ENCODE results near the gene PTPRN2. TPM values are rescaled to one million over a fixed set of nuclear protein-coding genes. Genes with fewer than 3 reads are reported as not detected.

PTPRN2 gene
- total and polyA plus RNA-seq, 2 donors (not counting 3 experiments of a cell fraction or from before 2014, with no cell fraction given), result 0.62 to 0.88 TPM

DNA sequence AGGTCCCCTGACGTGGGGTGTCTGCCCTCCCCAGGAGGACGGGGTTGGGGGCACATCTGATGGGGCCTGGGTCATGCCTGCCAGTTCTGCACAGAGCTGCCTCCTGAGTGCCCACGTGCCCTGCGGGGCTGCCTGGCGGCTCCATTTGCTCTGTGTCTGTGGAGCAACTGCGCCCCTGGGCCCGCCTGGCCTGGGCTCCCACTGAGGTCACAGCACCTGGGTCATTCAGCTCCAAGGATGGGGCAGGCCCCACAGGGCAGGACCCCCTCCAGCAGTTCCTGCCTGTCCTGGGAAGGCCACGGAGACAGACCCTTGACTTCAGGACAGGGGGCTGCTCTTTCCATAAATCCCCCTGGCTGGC is 590.6 kb downstream of the PTPRN2 start:
- Histone ChIP-seq H3K9ac (replicated peaks; ENCODE audit: extremely low read depth, insufficient read depth, low read length) (no peak overlapping the region), H3K79me2 (ENCODE audit: control insufficient read depth, insufficient read depth, low read length) (no peaks in the 10 kb centered on the region), H3K27ac (ENCODE audit: insufficient read depth, low read depth, low read length) (no peak overlapping the region), H4K20me1 (replicated peaks; ENCODE audit: control insufficient read depth, extremely low read depth, insufficient read depth, low read length) (no peaks in the 10 kb centered on the region), H3K9me1 (replicated peaks; ENCODE audit: control insufficient read depth, extremely low read depth, insufficient read depth, low read length) (no peaks in the 10 kb centered on the region), H3K9me3 (replicated peaks; ENCODE audit: control insufficient read depth, insufficient read depth, low read length) (peaks cover 7% of the 10 kb centered on the region), H3K36me3 (ENCODE audit: control insufficient read depth in 2 of 2, extremely low read depth in 1 of 2, insufficient read depth in 2 of 2, low read length in 2 of 2) (no peaks in the 10 kb centered on the region), H2AFZ (ENCODE audit: low read depth, low read length) (no peak overlapping the region), H3K27me3 (ENCODE audit: control insufficient read depth in 2 of 2, insufficient read depth in 2 of 2, low read length in 2 of 2) (no peaks in the 10 kb centered on the region), H3K4me3 (replicated peaks in 1 of 3; ENCODE audit: insufficient read depth in 1 of 3, low read depth in 1 of 3, low read length in 3 of 3) (no peak overlapping the region), H3K4me1 (ENCODE audit: control insufficient read depth, extremely low read depth, insufficient read depth, low read length) (no peaks in the 10 kb centered on the region), H3K4me2 (ENCODE audit: insufficient read depth, low read length) (no peak overlapping the region)
- POLR2A ChIA-PET, result no interaction called here
- no peak for TF ChIP-seq POLR2AphosphoS5 (IDR thresholded peaks at IDR 0.05; ENCODE audit: insufficient read depth, low read depth, low read length)
- no peak for TF ChIP-seq MAX (IDR thresholded peaks at IDR 0.05; ENCODE audit: insufficient read depth, insufficient read length)
- no peak for TF ChIP-seq FOS (IDR thresholded peaks at IDR 0.05; ENCODE audit: borderline replicate concordance, insufficient read depth, low read length)
- TF ChIP-seq GATA2 (IDR thresholded peaks at IDR 0.05; ENCODE audit: insufficient read depth, insufficient read length, low read depth, low read length), result no peak
- no peak for TF ChIP-seq POLR2A (IDR thresholded peaks at IDR 0.05; ENCODE audit: low read depth, low read length)
- no peak for TF ChIP-seq MYC (IDR thresholded peaks at IDR 0.05; ENCODE audit: low read depth, low read length)
- TF ChIP-seq EZH2 (IDR thresholded peaks at IDR 0.05; ENCODE audit: borderline replicate concordance, low read depth, low read length, severe bottlenecking), result no peak
- no peak for TF ChIP-seq CTCF (IDR thresholded peaks at IDR 0.05; ENCODE audit: extremely low read depth in 1 of 2, insufficient read depth in 1 of 2, low read depth in 1 of 2, low read length in 2 of 2)
- no peak for TF ChIP-seq JUN (IDR thresholded peaks at IDR 0.05; ENCODE audit: borderline replicate concordance, insufficient read depth, insufficient read length, low read depth)
- CTCF ChIA-PET, result no interaction called here
- dilution Hi-C loops (cut with MboI; ENCODE audit: extremely low pct_ligation_motif_present, low sequenced_read_pairs) (no loop called here), intact Hi-C loops (cut with micrococcal nuclease) (no loop called here)
- DNase-seq (ENCODE audit: low read depth, low spot score), result no peak
- FAIRE-seq, result no peak
- no TSS peak for BruUV-seq (replicated peaks)

All from endothelial cell of umbilical vein (primary cell).